Right hindlimb (tissue), 1 donor: Measurements from ENCODE around the gene RACK1.
A peak's percentile ranks its signal among the peaks of the same experiment; 100 is the strongest.
"Not testable (repeated sequence)": the region's sequence is repeated elsewhere in the genome, so short reads cannot be mapped to it uniquely, and the experiment has no call there.

Source experiments
- DNase-seq: peaks from one replicate; pipeline ENCODE4 v3.0.0-alpha.2; 2018

Gene RACK1

DNA sequence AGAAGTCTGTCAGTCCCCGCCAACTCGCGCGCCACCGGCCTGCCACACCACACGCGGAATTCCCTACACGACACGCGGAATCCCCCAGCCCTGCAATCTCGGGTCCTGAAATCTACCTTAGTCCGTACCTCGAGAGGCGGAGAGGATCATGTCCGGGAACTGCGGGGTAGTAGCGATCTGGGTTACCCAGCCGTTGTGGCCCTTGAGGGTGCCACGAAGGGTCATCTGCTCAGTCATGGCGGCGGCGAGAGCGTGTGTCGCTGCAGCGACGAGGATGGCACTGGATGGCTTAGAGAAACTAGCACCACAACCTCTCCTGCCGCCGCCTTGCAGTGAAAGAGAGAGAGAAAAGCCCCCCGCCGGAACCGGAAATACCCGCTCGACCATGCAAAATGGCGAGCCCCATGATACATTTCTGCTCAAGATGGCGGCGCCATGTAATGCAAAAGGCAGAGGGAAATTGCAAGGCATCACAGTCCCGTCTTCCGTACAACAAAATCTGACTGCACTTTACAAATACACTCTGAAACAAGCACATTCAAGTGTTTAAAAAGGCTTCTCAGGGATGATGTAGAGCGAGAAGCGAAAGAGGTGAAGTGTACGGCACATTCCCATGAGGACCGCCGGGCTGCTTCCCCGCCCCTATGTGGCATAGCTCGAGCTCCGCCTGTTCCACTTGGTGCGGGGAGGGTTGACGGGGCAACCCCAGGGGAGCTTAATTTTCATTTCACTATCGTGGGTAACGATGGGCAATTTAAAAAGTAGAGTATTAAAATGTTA lies at the start of gene RACK1:
Gene RACK1, minus strand, starts transcription at position 343 of the 780 bp plus-strand sequence. Its CDS starts 106 bp downstream, at position 237.
- DNase-seq = peak; percentile 95

GRCh38 chr5:181287331-181287730 lies 43.6 kb upstream of the RACK1 start:
- DNase-seq = not testable (repeated sequence)

GRCh38 chr5:181285962-181286705 lies 42.4 kb upstream of the RACK1 start:
- not testable (repeated sequence) for DNase-seq

GRCh38 chr5:181283841-181284755 lies 40.4 kb upstream of the RACK1 start:
- not testable (repeated sequence) for DNase-seq

- DNase-seq = no peak
These were observed 39.6 kb upstream of the RACK1 start for GRCh38 chr5:181283347-181283746.

GRCh38 chr5:181282874-181283273 lies 39.2 kb upstream of the RACK1 start:
- DNase-seq = no peak

DNA sequence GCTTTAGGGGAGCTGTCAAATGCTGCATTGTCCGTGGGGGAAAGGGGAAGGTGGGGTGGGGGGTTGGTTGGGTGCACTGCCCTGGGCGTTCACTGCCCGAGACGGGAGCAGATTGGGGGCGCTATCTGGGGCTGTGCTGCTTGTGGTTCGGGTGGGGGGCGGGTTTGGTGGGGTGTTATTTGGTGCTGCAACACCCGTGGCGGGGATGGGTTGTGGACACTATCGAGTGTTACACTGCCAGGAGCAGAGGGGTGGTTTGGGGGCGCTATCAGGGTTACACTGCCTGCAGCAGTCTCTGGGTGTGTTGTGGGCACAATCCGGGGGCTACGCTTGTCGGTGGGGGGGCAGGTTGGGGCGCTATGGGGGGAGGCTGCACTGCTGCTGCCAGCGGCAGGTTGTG lies 38.7 kb upstream of the RACK1 start:
- DNase-seq = not testable (repeated sequence)

DNA sequence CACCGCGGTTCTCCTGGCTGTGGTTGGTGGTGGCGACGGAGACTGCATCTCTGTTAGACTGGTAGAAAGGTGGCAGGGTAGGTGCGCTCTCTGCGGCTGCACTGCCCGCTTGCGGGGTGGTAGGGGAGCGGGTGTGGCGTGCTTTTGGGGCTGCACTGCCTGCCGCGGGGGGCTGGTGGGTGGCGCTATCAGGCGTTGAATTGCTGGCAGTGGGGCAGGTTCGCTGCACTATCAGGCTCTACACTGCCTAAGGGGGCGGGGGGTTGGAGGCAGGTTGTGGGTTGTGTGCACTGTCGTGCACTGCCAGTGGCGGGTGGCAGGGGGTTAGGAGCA lies 38.2 kb upstream of the RACK1 start:
- DNase-seq = no peak

- DNase-seq = no peak
These were observed 37.6 kb upstream of the RACK1 start for GRCh38 chr5:181281077-181281983.

- DNase-seq = no peak
These were observed 36.6 kb upstream of the RACK1 start for GRCh38 chr5:181280251-181280762.

- DNase-seq = not testable (repeated sequence)
These were observed 29.7 kb upstream of the RACK1 start for GRCh38 chr5:181273433-181273744.

GRCh38 chr5:181271081-181271480 lies 27.4 kb upstream of the RACK1 start:
- no peak for DNase-seq

DNA sequence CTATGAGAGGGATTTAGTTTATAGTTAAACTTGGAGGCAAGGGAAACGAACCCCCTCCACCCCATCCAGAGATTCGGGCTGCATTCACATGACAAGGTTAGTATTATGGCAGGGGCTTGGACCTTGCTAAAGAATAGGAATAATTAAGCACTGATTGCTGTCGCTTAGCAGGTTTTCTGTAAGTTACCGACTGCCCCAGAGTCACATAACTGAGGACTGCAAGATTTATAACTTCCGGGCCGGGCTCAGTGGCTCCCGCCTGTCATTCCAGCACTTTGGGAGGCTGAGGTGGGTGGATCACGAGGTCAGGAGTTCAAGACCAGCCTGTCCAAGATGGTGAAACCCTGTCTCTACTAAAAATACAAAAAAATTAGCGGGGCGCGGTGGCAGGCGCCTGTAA lies 24.2 kb upstream of the RACK1 start:
- DNase-seq = not testable (repeated sequence)

- DNase-seq = not testable (repeated sequence)
These were observed 23.7 kb upstream of the RACK1 start for GRCh38 chr5:181267291-181267904.

- no peak for DNase-seq
These were observed 21.5 kb upstream of the RACK1 start for GRCh38 chr5:181265092-181265671.

DNA sequence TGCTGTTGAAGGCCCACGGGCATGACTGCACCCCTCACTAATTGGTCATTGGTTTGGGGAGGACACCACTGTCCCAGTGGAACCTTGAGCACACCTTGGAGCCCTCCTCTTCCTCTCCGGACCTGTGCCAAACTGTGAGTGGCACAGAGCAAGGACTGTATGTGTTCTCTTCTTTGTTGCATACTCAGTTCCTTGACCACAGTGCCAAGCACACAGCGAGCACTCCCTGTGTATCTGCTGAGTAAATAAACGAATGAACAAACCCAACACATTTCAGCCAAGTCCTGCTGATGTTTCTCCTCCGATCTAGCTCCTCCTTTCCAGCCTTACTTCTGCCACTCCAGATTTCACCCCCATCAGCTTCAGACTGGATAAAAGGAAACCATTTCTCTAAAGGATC lies 19.9 kb upstream of the RACK1 start:
- DNase-seq = no peak

DNA sequence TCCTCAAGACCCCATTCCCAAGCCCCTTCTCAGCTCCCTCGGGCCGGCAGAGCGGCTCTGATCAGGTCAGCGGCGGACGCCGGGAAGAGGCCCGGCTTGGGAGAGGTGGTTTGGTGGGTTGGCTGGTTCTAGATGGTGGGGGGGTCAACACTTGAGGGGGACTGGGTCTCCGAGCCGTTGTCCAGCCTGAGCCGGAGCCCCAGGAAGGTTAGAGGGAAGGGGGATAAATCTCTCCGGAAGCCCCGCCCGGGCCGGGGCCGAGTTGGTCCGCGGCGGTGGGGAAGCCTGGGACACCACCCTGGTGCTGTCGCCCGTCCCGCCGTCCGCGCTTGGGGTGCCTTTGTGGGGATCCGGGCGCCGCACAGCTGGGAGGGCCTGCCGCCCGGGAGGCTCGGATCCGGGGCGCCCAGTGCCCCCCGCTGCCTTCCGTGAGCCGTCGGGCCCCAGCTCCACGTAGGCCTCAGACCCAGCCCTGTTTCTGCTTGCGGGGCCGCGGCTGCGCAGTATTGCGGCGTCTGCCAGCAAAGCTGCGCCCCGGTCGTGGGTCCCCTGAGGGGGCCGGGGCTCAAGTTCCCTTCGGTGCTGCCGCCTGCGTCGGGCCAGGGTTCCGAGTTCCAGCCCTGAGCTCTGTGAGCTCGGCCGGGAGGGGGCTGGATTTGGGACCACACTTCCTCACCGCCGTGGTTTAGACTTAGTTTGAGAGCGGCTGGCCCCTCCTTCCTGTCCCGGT lies 17.8 kb upstream of the RACK1 start:
- DNase-seq = peak; percentile 84

DNA sequence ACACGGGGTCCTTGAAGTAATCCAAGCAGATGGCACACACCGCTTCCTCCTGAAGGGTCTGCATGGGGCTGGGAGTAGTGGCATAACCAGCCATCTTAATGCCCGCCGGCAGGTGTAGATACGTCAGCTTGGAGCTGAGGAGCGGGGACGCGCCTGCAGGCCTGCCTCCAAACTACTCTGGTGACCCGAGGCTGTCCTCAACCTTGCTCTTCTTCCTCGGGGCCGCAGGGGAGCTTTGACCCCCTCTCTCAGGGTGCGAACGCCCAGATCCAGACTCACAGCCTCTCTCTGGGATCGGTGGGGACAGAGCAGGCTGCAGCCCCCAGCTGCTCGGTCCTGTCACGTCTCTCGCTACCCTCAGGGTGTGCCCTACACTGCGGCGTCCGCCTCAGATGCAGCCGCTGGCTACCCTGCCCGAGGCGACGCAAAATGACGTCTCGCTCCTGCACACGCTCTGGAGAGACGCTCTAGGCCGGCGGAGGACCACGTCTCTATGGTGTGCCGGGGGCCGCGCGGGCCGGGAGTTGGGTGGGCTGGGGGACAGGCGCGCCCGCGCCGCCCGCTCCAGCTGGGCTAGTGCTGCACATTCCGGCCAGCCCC lies 17.1 kb upstream of the RACK1 start, which contains the start of gene TRIM52:
Gene TRIM52, minus strand, starts transcription at position 424 of the 600 bp plus-strand sequence. Its CDS starts 330 bp downstream, at position 94.
- peak; percentile 95 for DNase-seq

- DNase-seq = no peak
These were observed 16.4 kb upstream of the RACK1 start for GRCh38 chr5:181259974-181260719.
